Lower lobe of right lung (tissue), 2 donors: ENCODE results near the gene PARVA. TPM values are rescaled to one million over a fixed set of nuclear protein-coding genes. Genes with fewer than 3 reads are reported as not detected.

Experiments used
- ATAC-seq, 2 donors: fragments of 200-7000 bp; cut with Tn5 transposase; one replicate each; pipeline ENCODE4 v1.9.1; 2020 to 2022; ENCODE audit warnings: mild to moderate bottlenecking in 2 of 2, moderate library complexity in 2 of 2
- DNase-seq: peaks from one replicate; pipeline ENCODE4 v3.0.0-alpha.2; 2020
- H3K27ac ChIP-seq: fragments of 200-600 bp; one replicate; pipeline ENCODE4 v1.8.0; 2022
- H3K27me3 ChIP-seq: fragments of 200-600 bp; one replicate; pipeline ENCODE4 v1.8.0; 2022; ENCODE audit warnings: low read depth
- H3K36me3 ChIP-seq: fragments of 200-600 bp; one replicate; pipeline ENCODE4 v1.8.0; 2022; ENCODE audit warnings: mild to moderate bottlenecking
- H3K4me1 ChIP-seq: fragments of 200-600 bp; one replicate; pipeline ENCODE4 v1.8.0; 2022
- H3K4me3 ChIP-seq: fragments of 200-600 bp; one replicate; pipeline ENCODE4 v1.8.0; 2022; ENCODE audit warnings: mild to moderate bottlenecking
- H3K9me3 ChIP-seq: fragments of 200-600 bp; one replicate; pipeline ENCODE4 v1.8.0; 2022
- CTCF ChIP-seq: fragments of 200-600 bp; IDR thresholded peaks from one replicate; pipeline ENCODE4 v1.8.0; 2022; ENCODE audit warnings: antibody characterized with exemption, mild to moderate bottlenecking
- intact Hi-C: fragments of 100-400 bp; cut with DNase I; formaldehyde crosslinking; loops from one replicate; pipeline ENCODE4 v1.11.0; 2022
- total RNA-seq: library from RNA; stranded (reverse); fragmentation: NEBNext Ultra II Directional; extraction: Animal tissue kit (Norgen Biotek cat#: 25700); gene quantifications from one replicate; pipeline ENCODE4 v1.2.1, GENCODE V29; 2021
- donor health status: DM: no; HTN: yes; CAD: no; lungs with severe emphysema.

PARVA gene
- total RNA-seq, 1 donor from 2014 or later, result 58.3 TPM

- no peaks in the 10 kb centered on the region for H3K4me1 ChIP-seq
- H3K4me3 ChIP-seq, result no peak overlapping the region
- H3K9me3 ChIP-seq, result no peaks in the 10 kb centered on the region
- H3K27ac ChIP-seq, result no peak overlapping the region
- no peak for TF ChIP-seq CTCF
- H3K36me3 ChIP-seq, result no peaks in the 10 kb centered on the region
- ATAC-seq (no peak), DNase-seq (no peak)
- no peaks in the 10 kb centered on the region for H3K27me3 ChIP-seq
- intact Hi-C loops, result no loop called here
Measured at GRCh38 chr11:12565406-12565805, 188.0 kb downstream of the PARVA start.

GRCh38 chr11:12567746-12568460, 190.5 kb downstream of the PARVA start:
- no peak for DNase-seq
- H3K4me3 ChIP-seq, result no peak overlapping the region
- no peak for ATAC-seq
- no peaks in the 10 kb centered on the region for H3K27me3 ChIP-seq
- intact Hi-C loops, result no loop called here
- no peaks in the 10 kb centered on the region for H3K9me3 ChIP-seq
- no peak for TF ChIP-seq CTCF
- H3K4me1 ChIP-seq, result no peaks in the 10 kb centered on the region
- no peaks in the 10 kb centered on the region for H3K36me3 ChIP-seq
- H3K27ac ChIP-seq, result no peak overlapping the region

DNA sequence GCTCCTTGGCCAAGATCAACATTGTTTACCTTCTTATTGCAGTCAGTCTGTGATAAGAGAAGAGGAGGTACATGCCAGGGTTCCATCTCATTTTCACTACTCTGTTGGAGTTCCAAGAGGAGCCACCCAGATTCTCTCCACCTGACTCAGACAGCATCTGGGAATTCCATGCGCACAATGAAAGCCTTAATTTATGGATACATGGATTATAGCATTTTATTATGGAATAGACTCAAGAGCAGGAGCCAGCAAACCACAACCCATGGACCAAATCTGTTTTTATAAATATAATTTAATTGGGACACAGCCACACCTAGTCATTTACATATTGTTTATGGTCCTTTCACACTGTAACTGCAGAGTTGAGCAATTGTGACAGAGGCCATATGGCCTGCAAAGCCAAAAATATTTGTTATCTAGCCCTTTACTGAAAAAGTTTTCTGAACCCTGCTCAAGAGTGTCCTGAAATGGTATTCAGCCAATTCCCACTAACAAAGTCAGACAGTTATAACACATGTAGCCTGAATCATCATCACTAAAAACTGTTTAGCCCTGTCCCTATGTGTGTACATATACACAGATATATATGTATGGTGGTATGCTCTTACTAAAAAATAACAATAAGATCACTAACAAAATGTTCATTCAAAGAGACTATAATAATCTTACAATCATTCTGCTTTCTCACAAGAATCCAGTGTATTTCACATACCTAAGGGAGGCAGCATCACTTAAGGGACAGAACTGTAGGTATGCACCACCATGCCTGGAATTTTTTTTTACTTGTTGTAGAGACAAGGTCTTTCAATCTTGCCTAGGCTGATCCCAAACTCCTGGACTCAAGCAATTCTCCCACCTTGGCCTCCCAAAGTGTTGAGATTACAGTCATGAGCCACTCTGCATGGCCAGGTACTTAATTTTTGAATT, 192.4 kb downstream of the PARVA start:
- Histone ChIP-seq H3K36me3 (no peaks in the 10 kb centered on the region), H3K27ac (no peak overlapping the region), H3K4me3 (no peak overlapping the region), H3K27me3 (no peaks in the 10 kb centered on the region), H3K9me3 (no peaks in the 10 kb centered on the region), H3K4me1 (no peaks in the 10 kb centered on the region)
- no peak for ATAC-seq
- intact Hi-C loops, result no loop called here
- no peak for DNase-seq
- no peak for TF ChIP-seq CTCF

GRCh38 chr11:12573707-12574485, 196.5 kb downstream of the PARVA start:
- DNase-seq (no peak), ATAC-seq (no peak)
- H3K4me1 ChIP-seq, result no peaks in the 10 kb centered on the region
- no peaks in the 10 kb centered on the region for H3K27me3 ChIP-seq
- intact Hi-C loops, result no loop called here
- H3K9me3 ChIP-seq, result no peaks in the 10 kb centered on the region
- H3K36me3 ChIP-seq, result no peaks in the 10 kb centered on the region
- no peak for TF ChIP-seq CTCF
- no peak overlapping the region for H3K27ac ChIP-seq
- H3K4me3 ChIP-seq, result no peak overlapping the region
